ENCODE data around the gene GAST.

The GAST gene

GRCh38 chr17:41717408-41718286 lies 5.5 kb downstream of the GAST start:
- DNase-seq = no peak

- DNase-seq = no peak
Measured at GRCh38 chr17:41718287-41718645, 6.1 kb downstream of the GAST start.

- DNase-seq = no peak
Measured at GRCh38 chr17:41722231-41722630, 10.1 kb downstream of the GAST start.

DNA sequence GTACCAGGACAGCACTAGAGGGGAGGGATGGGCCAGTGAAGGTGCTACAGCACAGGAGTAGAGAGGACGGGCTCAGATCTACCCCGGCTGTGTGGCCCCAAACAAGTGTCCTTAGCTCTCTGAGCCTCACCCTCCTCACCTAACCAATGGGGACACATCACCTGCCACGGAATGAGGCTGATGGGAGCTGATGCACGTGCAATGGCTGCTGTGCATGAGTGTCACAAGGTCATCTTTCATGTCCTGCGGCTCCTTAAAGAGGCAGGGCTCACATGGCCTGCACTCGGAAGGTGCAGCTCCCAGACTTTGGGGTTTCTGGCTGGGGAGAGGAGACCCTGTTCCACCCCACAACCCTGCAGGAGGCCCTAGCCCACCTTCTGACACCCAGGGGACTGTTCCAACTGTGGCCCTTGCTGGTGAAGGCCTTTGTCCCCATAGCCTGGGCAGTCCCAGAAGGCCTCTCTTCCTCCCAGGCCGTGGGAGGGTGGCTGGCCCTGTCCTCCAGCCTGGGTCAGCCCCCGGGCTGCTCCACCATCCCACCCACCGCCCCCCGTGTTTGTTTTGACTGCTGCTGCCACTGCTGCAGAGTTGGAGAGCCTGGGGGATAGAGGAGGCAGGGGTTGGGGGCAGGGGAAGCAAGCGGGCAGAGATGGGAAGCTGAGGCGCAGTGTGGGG lies 11.8 kb downstream of the GAST start:
- DNase-seq = no peak

GRCh38 chr17:41724476-41725050 lies 12.4 kb downstream of the GAST start:
- DNase-seq = no peak

DNA sequence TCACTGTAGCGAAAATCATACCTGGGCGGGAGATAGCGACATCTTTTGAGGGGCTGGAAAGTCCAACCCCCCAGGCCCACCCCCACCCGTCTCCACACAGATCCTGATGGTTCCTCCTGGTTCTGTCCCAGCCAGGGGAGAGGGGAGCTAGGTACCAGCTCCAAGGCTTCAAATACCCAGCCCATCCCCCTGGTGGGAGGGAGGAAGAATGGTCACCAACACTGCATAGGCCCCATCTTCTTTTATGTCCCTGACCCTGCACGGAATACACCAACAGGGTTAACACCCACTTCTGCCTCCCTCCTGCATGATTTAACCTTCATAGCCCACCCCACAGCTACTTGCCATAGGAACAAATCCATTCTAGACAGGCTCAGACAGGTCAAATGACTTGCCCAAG lies 13.0 kb downstream of the GAST start:
- no peak for DNase-seq

GRCh38 chr17:41728056-41728455 lies 15.9 kb downstream of the GAST start:
- no peak for DNase-seq

DNA sequence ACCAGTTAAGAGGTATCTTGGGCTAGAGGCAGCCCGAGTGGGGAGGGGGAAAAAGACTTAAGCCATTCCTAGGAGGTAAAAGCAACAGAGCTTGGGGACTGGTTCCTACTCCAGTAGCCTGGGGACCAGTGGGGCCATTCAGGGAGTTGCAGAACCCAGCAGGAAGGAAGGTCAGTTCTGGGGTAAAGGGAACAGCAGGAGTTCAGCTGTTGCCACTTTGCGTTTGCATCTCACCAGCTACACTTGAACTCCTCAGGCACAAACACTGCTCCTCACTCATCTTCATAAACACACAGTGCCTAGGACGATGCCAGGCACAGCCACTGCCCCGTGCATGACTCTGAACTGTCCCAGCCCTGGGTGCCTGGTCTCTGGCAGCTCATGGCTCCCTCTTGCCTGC lies 18.3 kb downstream of the GAST start:
- no peak for DNase-seq

DNA sequence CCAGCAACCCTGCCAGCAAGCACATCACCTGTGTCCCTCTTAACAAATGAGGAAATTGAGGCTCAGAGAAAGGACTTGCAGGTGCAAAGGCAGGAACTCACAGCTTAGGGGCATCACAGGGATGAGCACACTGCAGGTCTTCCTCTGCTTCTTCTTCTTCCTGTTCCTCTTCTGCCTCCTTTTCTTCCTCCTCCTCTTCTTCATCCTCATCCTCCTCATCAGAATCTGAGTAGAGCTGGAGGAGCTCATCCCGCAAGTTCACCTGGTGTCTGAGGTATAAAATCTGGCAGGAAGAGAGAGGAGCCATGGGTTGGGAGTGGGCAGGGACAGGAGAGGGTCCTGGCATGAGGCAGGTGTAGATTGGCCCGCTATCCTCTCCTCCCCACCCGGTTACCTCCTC lies 19.7 kb downstream of the GAST start:
- no peak for DNase-seq

DNA sequence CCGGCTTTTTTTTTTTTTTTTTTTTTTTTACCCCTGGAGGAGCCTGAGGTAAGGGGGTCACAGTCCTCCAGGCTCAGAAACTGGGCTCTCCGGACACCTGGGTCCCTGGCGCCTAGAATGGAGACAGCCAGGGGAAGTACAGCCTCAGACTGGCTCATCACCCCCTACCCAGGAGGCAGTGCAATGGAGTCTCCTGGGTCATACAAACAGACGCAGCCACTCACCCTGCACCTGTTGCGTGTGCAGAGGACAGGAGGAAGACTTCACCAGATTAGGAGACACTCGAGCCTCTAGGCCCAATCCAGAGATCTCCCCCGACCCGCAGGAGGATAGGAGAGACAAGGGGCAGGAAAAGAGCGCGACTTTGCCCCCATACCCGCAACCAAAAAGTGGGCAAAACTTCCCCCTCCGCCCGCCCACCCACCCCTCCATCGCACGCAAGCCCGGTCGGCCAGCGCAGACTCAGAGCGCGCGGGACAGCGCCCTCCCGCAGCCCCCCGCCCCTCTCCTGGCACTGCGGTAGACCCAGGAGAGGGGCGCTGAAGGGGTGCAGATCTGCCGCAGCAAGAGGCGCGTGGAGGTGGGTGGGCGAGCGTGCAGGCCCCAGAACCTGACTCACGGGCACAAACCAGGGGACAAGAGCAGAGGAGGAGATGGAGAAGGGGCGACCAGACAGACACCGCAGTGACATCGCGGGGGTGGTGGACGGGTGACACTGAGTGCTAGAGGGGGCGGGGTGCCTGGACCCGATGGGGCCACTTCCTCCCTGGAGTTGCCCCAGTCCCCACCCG lies 21.4 kb downstream of the GAST start:
- DNase-seq = no peak

DNA sequence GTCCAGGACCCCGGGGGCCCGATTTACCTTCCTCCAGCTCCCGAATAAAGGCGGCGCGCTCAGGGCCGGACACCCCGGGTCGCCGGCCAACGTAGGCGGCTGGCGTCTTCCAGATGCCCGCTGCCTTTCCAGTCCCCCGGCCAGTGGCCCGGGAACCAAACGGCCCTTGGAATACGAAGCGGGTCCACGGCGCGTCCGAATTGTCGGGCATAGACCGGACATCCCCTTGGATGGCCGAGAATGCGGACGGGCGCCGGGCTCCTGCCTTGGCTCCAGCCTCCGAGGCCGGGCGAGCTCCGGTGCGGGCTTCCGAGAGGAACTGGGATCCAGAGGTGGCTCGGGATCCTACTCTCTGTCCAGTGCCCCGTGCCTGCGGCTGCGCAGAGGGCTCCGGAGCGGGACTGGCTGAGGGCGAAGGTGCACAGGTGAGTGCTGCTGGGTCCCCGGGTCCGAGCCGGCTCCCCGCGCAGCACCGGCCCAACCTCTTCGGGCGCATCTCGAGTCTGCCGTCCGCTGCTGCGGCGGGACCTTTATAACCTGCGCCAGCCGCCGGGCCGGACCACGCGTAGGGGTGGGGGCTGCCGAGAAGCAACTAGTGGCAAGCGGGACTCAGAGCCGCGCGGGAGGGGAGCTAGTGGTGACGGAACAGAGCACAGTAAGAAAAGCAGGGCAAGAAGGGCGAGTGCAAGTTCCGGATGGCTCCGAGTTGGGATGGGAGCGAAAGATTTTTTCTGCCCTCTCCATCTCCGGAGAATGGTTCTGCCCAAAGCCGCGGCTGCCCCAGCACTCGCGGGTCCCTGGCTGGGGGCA lies 22.2 kb downstream of the GAST start, which contains the start of gene HAP1:
HAP1 (minus strand) TSS at position 505 of the 810 bp plus-strand sequence; CDS start at position 496, 9 bp downstream.
- DNase-seq = no peak

DNA sequence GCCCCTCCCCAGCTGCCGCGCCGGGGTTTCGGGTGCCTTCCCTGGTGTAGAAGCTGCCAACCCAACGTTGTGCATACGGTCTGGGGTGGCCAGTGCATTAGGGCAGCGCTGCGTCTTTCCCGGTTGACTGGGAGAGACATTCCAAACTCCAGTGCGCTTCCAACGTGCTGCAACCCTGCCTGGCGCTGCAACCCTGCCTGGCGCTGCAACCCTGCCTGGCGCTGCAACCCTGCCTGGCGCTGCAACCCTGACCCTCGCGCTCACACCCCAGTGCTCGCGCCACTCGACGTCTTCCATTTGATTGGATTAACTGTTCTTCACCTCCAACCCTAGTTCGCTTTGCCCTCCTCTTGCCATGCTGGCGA lies 22.8 kb downstream of the GAST start:
- DNase-seq = no peak

- no peak for DNase-seq
Measured at GRCh38 chr17:41735744-41736143, 23.6 kb downstream of the GAST start.

GRCh38 chr17:41736983-41737679 lies 25.0 kb downstream of the GAST start:
- no peak for DNase-seq

DNA sequence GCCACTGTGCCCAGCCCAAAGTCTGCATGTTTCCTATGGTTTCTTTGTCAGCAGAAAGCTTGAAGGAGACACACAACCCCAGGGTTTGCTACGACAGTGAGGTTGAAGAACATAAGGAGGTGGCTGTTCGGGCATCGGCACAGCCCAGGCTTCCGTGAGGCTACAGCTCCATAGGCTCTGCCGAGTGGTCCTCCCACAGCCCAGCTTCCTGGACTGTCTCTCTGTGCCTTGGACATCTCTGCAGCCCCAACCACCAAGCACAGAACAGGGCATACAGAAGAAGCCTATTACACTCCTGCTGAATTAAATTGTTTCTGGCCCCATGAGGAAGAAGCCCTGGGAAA lies 25.5 kb downstream of the GAST start:
- DNase-seq = no peak

DNA sequence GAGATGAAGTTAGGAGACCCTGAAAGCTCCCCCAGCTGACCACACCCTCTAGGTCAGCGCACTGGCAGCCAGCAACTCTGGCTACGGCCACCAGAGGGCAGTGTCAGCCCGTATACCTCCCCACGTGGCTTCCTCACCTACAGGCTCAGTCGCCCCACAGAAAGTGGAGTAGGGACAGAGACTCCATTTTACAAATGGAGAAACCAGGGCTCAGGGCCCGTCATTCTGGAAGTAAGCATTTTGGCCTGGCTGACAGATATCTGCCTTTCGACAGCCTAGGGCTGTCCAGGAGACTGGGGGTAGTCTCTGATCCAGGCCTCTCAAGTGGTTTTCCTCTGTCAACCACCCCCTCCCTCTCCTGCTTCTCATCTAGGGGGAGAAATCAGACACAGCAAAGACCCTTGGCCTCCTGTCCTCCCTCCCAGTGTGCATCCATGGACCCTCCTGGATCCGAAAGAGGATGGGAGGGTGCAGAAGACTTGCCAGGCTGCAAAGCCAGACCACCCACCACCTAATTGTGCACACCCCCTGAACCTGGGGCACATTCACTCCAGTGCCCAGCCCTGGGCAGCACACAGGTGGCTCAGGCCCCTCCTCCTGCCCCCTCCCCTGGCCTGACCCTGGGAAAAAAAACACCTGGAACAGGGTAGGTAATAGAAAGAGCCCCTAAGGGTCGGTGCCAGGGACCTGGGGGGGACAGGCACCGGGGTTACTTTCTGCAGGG lies 26.1 kb downstream of the GAST start:
- DNase-seq = peak; percentile 77

- DNase-seq = no peak
Measured at GRCh38 chr17:41738801-41739112, 26.6 kb downstream of the GAST start.

DNA sequence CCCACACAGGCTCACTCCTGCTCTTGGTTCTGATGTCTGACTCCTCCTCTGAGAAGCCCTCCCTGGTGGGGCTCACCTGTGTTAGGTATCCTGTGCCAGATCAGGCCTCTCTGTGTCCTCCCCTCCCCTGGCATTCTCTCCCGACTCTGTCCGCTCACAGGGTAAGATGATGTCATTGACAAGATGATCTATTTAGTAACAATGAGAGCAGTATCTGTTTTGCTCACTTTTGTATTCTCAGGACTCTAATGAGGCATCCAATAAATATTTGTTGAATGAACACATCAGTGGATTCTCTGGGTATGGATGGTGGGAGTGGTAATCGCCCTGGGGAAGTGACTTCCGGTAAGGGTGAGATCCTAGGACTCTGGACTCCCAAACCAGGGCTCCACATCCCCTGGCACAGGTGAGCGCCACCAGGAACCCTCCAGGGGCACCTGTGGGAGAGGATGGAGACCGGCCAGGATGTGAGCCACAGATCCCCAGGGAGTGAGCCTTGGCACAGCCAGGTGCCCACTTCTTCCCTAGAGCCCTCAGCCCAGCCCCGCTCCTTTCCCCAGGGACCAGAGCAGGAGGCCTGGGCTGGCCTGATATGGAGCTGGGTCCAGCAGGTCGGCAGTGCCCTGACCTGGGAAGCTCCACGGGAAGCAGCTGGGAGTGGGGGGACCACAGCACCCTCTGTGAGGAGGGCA lies 27.7 kb downstream of the GAST start:
- DNase-seq = no peak

DNA sequence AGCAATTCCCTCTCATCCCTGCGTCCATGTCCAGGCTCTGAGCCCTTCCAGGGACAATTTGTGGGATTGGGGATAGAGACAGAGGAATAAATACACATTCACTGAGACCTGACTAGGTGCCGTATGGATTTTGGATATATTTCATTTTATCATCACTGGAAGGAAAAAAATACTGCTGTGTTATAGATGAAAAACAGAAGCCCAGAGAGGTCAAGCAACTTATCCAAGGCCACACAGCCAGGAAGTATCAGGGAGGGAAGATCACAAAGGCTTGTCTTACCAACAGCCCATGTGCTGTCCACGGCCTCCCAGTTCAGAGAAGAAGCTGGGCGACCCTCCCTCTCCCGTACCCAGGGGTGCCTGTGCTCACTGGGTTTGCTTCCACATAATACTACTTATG lies 28.4 kb downstream of the GAST start:
- no peak for DNase-seq

GRCh38 chr17:41741709-41742108 lies 29.6 kb downstream of the GAST start:
- DNase-seq = no peak

DNA sequence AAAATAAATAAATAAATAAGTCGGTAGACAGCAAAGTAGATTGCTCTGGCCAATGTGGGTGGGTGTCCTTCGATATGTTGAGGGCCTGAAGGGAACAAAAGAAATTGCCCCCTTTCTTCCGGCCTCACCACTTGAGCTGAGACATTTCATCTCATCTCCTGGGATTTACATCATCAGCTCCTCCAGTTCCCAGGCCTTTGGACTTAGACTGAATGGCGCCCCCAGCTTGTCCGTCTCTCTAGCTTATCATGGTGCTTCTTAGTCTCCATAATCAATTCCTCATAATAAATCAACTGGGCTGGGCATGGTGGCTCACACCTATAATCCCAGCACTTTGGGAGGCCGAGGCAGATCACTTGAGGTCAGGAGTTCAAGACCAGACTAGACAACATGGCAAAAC lies 36.1 kb downstream of the GAST start:
- no peak for DNase-seq
